ENCODE data around the gene TIMM44. TPM values are rescaled to one million over a fixed set of nuclear protein-coding genes. Genes with fewer than 3 reads are reported as not detected.

TIMM44 gene
- total RNA-seq, 4 donors from 2014 or later: 60.1 to 91.3 (median 77.1) TPM

- H3K36me3 ChIP-seq: no peaks in the 10 kb centered on the region
- no peak overlapping the region for H3K4me3 ChIP-seq
- DNase-seq (ENCODE audit: low spot score in 2 of 2): no peak
- H3K27ac ChIP-seq: no peak overlapping the region
- peaks cover 0 to 30% of the 10 kb centered on the region in 2 donors for H3K27me3 ChIP-seq
- H3K4me1 ChIP-seq: peaks cover 0 to 7% (median 2%) of the 10 kb centered on the region in 4 donors
- 65% methylated on average over 2 of the region's 2 CpGs for WGBS, 2 donors
- no peak for TF ChIP-seq POLR2A (IDR thresholded peaks at IDR 0.05)
- TF ChIP-seq EP300 (IDR thresholded peaks at IDR 0.05): no peak
- no peak for TF ChIP-seq CTCF (IDR thresholded peaks at IDR 0.05)
- no peaks in the 10 kb centered on the region for H3K9me3 ChIP-seq
Measured at GRCh38 chr19:7883796-7884570, 59.5 kb downstream of the TIMM44 start.

GRCh38 chr19:7883105-7883504 lies 60.4 kb downstream of the TIMM44 start:
- Histone ChIP-seq H3K36me3 (no peaks in the 10 kb centered on the region), H3K4me1 (peaks cover 0 to 1% (median under 1%) of the 10 kb centered on the region in 4 donors), H3K27ac (no peak overlapping the region), H3K9me3 (no peaks in the 10 kb centered on the region), H3K4me3 (no peak overlapping the region), H3K27me3 (peaks cover 0 to 22% of the 10 kb centered on the region in 2 donors)
- 78 to 85% methylated on average over 4 of the region's 4 CpGs for WGBS, 2 donors
- no peak for DNase-seq (ENCODE audit: low spot score in 2 of 2)
- TF ChIP-seq EP300 (IDR thresholded peaks at IDR 0.05) (no peak), POLR2A (IDR thresholded peaks at IDR 0.05) (no peak), CTCF (IDR thresholded peaks at IDR 0.05) (no peak)

GRCh38 chr19:7881910-7882309 lies 61.6 kb downstream of the TIMM44 start:
- Histone ChIP-seq H3K27ac (no peak overlapping the region), H3K4me3 (no peak overlapping the region), H3K27me3 (peaks cover 0 to 12% of the 10 kb centered on the region in 2 donors), H3K4me1 (no peaks in the 10 kb centered on the region), H3K9me3 (no peaks in the 10 kb centered on the region), H3K36me3 (no peaks in the 10 kb centered on the region)
- no peak for DNase-seq (ENCODE audit: low spot score in 2 of 2)
- WGBS, 2 donors: 81 to 93% methylated on average over 3 of the region's 3 CpGs
- TF ChIP-seq CTCF (IDR thresholded peaks at IDR 0.05) (no peak), POLR2A (IDR thresholded peaks at IDR 0.05) (no peak), EP300 (IDR thresholded peaks at IDR 0.05) (no peak)

GRCh38 chr19:7879836-7880235 lies 63.6 kb downstream of the TIMM44 start:
- no peaks in the 10 kb centered on the region for H3K4me1 ChIP-seq
- TF ChIP-seq EP300 (IDR thresholded peaks at IDR 0.05): no peak
- no peak for TF ChIP-seq CTCF (IDR thresholded peaks at IDR 0.05)
- TF ChIP-seq POLR2A (IDR thresholded peaks at IDR 0.05): no peak
- no peak overlapping the region for H3K27ac ChIP-seq
- no peak for DNase-seq (ENCODE audit: low spot score in 2 of 2)
- no peaks in the 10 kb centered on the region for H3K9me3 ChIP-seq
- H3K4me3 ChIP-seq: no peak overlapping the region
- peaks cover 0 to 18% of the 10 kb centered on the region in 2 donors for H3K27me3 ChIP-seq
- WGBS, 2 donors: 86% methylated on average over 19 of the region's 19 CpGs
- H3K36me3 ChIP-seq: no peaks in the 10 kb centered on the region

GRCh38 chr19:7879111-7879807 lies 64.2 kb downstream of the TIMM44 start:
- no peak overlapping the region for H3K4me3 ChIP-seq
- no peaks in the 10 kb centered on the region for H3K9me3 ChIP-seq
- H3K4me1 ChIP-seq: peaks cover 0 to 5% (median 0%) of the 10 kb centered on the region in 4 donors
- peaks cover 0 to 23% of the 10 kb centered on the region in 2 donors for H3K27me3 ChIP-seq
- 72 to 76% methylated on average over 18 of the region's 18 CpGs for WGBS, 2 donors
- H3K36me3 ChIP-seq: no peaks in the 10 kb centered on the region
- TF ChIP-seq EP300 (IDR thresholded peaks at IDR 0.05): no peak
- TF ChIP-seq CTCF (IDR thresholded peaks at IDR 0.05): no peak
- TF ChIP-seq POLR2A (IDR thresholded peaks at IDR 0.05): no peak
- no peak for DNase-seq (ENCODE audit: low spot score in 2 of 2)
- no peak overlapping the region for H3K27ac ChIP-seq

Data from tibial nerve (tissue), 4 donors.